ENCODE measurements around the gene DENND1A.
"Not testable (repeated sequence)": the region's sequence is repeated elsewhere in the genome, so short reads cannot be mapped to it uniquely, and the experiment has no call there.

The DENND1A gene

GRCh38 chr9:123947326-123947725 is 17.4 kb upstream of the DENND1A start:
- Histone ChIP-seq H3K27me3 (ENCODE audit: control insufficient read depth in 1 of 2, insufficient read depth in 1 of 2, low read length in 2 of 2) (peaks cover 6 to 7% of the 10 kb centered on the region in 2 experiments), H2AK5ac (ENCODE audit: low read length, severe bottlenecking) (no peak overlapping the region), H3K36me3 (ENCODE audit: control insufficient read depth in 1 of 2, insufficient read depth in 2 of 2, low read depth in 1 of 2, low read length in 2 of 2) (no peaks in the 10 kb centered on the region), H3K23ac (ENCODE audit: low read length in 2 of 2) (no peak overlapping the region), H2BK15ac (ENCODE audit: low read depth, poor library complexity, severe bottlenecking) (no peak overlapping the region), H2BK120ac (ENCODE audit: low read depth, low read length) (no peak overlapping the region), H3K9me3 (ENCODE audit: control insufficient read depth, low read length) (no peaks in the 10 kb centered on the region), H3K4me2 (ENCODE audit: low read length, poor library complexity, severe bottlenecking) (no peak overlapping the region), H3K79me1 (replicated peaks; ENCODE audit: low read length, poor library complexity, severe bottlenecking) (no peaks in the 10 kb centered on the region), H2AFZ (ENCODE audit: low read depth, low read length) (no peak overlapping the region), H3K4me1 (ENCODE audit: control insufficient read depth, insufficient read depth, low read depth, low read length) (no peaks in the 10 kb centered on the region), H4K91ac (ENCODE audit: low read length) (no peak overlapping the region), H2BK5ac (ENCODE audit: low read depth, low read length, poor library complexity, severe bottlenecking) (no peak overlapping the region), H3K4ac (ENCODE audit: low read depth in 1 of 2, low read length in 2 of 2) (no peak overlapping the region), H4K8ac (ENCODE audit: low read length) (no peak overlapping the region), H3K9ac (ENCODE audit: low read length) (no peak overlapping the region), H3K18ac (ENCODE audit: low read depth in 1 of 2, low read length in 2 of 2) (no peak overlapping the region), H3K4me3 (ENCODE audit: insufficient read depth in 1 of 2, low read depth in 1 of 2, low read length in 2 of 2) (no peak overlapping the region), H2BK12ac (ENCODE audit: low read length in 2 of 2) (no peak overlapping the region), H3K14ac (ENCODE audit: low read length in 2 of 2) (no peak overlapping the region), H3K27ac (ENCODE audit: low read length, poor library complexity, severe bottlenecking) (no peak overlapping the region)
- no peak for DNase-seq
- 93% methylated on average over 1 of the region's 2 CpGs for WGBS

- H2BK15ac ChIP-seq (ENCODE audit: low read depth, poor library complexity, severe bottlenecking) = no peak overlapping the region
- H4K91ac ChIP-seq (ENCODE audit: low read length) = no peak overlapping the region
- H2BK5ac ChIP-seq (ENCODE audit: low read depth, low read length, poor library complexity, severe bottlenecking) = no peak overlapping the region
- no peak overlapping the region for H2AFZ ChIP-seq (ENCODE audit: low read depth, low read length)
- H3K4me1 ChIP-seq (ENCODE audit: control insufficient read depth, insufficient read depth, low read depth, low read length) = no peaks in the 10 kb centered on the region
- H4K8ac ChIP-seq (ENCODE audit: low read length) = no peak overlapping the region
- H3K4me2 ChIP-seq (ENCODE audit: low read length, poor library complexity, severe bottlenecking) = no peak overlapping the region
- H3K79me1 ChIP-seq (replicated peaks; ENCODE audit: low read length, poor library complexity, severe bottlenecking) = no peaks in the 10 kb centered on the region
- peaks cover 0 to 13% of the 10 kb centered on the region in 2 experiments for H3K27me3 ChIP-seq (ENCODE audit: control insufficient read depth in 1 of 2, insufficient read depth in 1 of 2, low read length in 2 of 2)
- H3K23ac ChIP-seq (ENCODE audit: low read length in 2 of 2) = no peak overlapping the region
- H2BK12ac ChIP-seq (ENCODE audit: low read length in 2 of 2) = no peak overlapping the region
- H3K14ac ChIP-seq (ENCODE audit: low read length in 2 of 2) = no peak overlapping the region
- DNase-seq = no peak
- H3K4me3 ChIP-seq (ENCODE audit: insufficient read depth in 1 of 2, low read depth in 1 of 2, low read length in 2 of 2) = no peak overlapping the region
- H3K27ac ChIP-seq (ENCODE audit: low read length, poor library complexity, severe bottlenecking) = no peak overlapping the region
- no peaks in the 10 kb centered on the region for H3K9me3 ChIP-seq (ENCODE audit: control insufficient read depth, low read length)
- H3K36me3 ChIP-seq (ENCODE audit: control insufficient read depth in 1 of 2, insufficient read depth in 2 of 2, low read depth in 1 of 2, low read length in 2 of 2) = no peaks in the 10 kb centered on the region
- no peak overlapping the region for H3K9ac ChIP-seq (ENCODE audit: low read length)
- no peak overlapping the region for H2AK5ac ChIP-seq (ENCODE audit: low read length, severe bottlenecking)
- no peak overlapping the region for H3K18ac ChIP-seq (ENCODE audit: low read depth in 1 of 2, low read length in 2 of 2)
- H2BK120ac ChIP-seq (ENCODE audit: low read depth, low read length) = no peak overlapping the region
- 85% methylated on average over 8 of the region's 8 CpGs for WGBS
- H3K4ac ChIP-seq (ENCODE audit: low read depth in 1 of 2, low read length in 2 of 2) = no peak overlapping the region
Observed at GRCh38 chr9:123946101-123946821, 16.3 kb upstream of the DENND1A start.

- H3K27me3 ChIP-seq (ENCODE audit: control insufficient read depth in 1 of 2, insufficient read depth in 1 of 2, low read length in 2 of 2) = peaks cover 0 to 16% of the 10 kb centered on the region in 2 experiments
- no peaks in the 10 kb centered on the region for H3K36me3 ChIP-seq (ENCODE audit: control insufficient read depth in 1 of 2, insufficient read depth in 2 of 2, low read depth in 1 of 2, low read length in 2 of 2)
- H3K9me3 ChIP-seq (ENCODE audit: control insufficient read depth, low read length) = no peaks in the 10 kb centered on the region
- H2AK5ac ChIP-seq (ENCODE audit: low read length, severe bottlenecking) = no peak overlapping the region
- H3K4me2 ChIP-seq (ENCODE audit: low read length, poor library complexity, severe bottlenecking) = no peak overlapping the region
- H3K9ac ChIP-seq (ENCODE audit: low read length) = no peak overlapping the region
- no peak overlapping the region for H3K14ac ChIP-seq (ENCODE audit: low read length in 2 of 2)
- H2BK5ac ChIP-seq (ENCODE audit: low read depth, low read length, poor library complexity, severe bottlenecking) = no peak overlapping the region
- H3K4ac ChIP-seq (ENCODE audit: low read depth in 1 of 2, low read length in 2 of 2) = no peak overlapping the region
- H3K18ac ChIP-seq (ENCODE audit: low read depth in 1 of 2, low read length in 2 of 2) = no peak overlapping the region
- DNase-seq = no peak
- WGBS = 78% methylated on average over 12 of the region's 12 CpGs
- H3K4me3 ChIP-seq (ENCODE audit: insufficient read depth in 1 of 2, low read depth in 1 of 2, low read length in 2 of 2) = no peak overlapping the region
- no peak overlapping the region for H4K8ac ChIP-seq (ENCODE audit: low read length)
- H2AFZ ChIP-seq (ENCODE audit: low read depth, low read length) = no peak overlapping the region
- H3K23ac ChIP-seq (ENCODE audit: low read length in 2 of 2) = no peak overlapping the region
- no peak overlapping the region for H4K91ac ChIP-seq (ENCODE audit: low read length)
- no peaks in the 10 kb centered on the region for H3K79me1 ChIP-seq (replicated peaks; ENCODE audit: low read length, poor library complexity, severe bottlenecking)
- no peak overlapping the region for H3K27ac ChIP-seq (ENCODE audit: low read length, poor library complexity, severe bottlenecking)
- no peaks in the 10 kb centered on the region for H3K4me1 ChIP-seq (ENCODE audit: control insufficient read depth, insufficient read depth, low read depth, low read length)
- no peak overlapping the region for H2BK120ac ChIP-seq (ENCODE audit: low read depth, low read length)
- no peak overlapping the region for H2BK12ac ChIP-seq (ENCODE audit: low read length in 2 of 2)
- H2BK15ac ChIP-seq (ENCODE audit: low read depth, poor library complexity, severe bottlenecking) = no peak overlapping the region
Observed at GRCh38 chr9:123945532-123945931, 15.6 kb upstream of the DENND1A start.

- not testable (repeated sequence) for H2AK5ac ChIP-seq (ENCODE audit: low read length, severe bottlenecking); H2BK5ac ChIP-seq (ENCODE audit: low read depth, low read length, poor library complexity, severe bottlenecking); H3K9ac ChIP-seq (ENCODE audit: low read length); H3K4me3 ChIP-seq (ENCODE audit: insufficient read depth in 1 of 2, low read depth in 1 of 2, low read length in 2 of 2); H4K91ac ChIP-seq (ENCODE audit: low read length); H3K14ac ChIP-seq (ENCODE audit: low read length in 2 of 2); H3K36me3 ChIP-seq (ENCODE audit: control insufficient read depth in 1 of 2, insufficient read depth in 2 of 2, low read depth in 1 of 2, low read length in 2 of 2); H3K18ac ChIP-seq (ENCODE audit: low read depth in 1 of 2, low read length in 2 of 2); DNase-seq; H3K4me1 ChIP-seq (ENCODE audit: control insufficient read depth, insufficient read depth, low read depth, low read length); H2BK120ac ChIP-seq (ENCODE audit: low read depth, low read length); H3K4me2 ChIP-seq (ENCODE audit: low read length, poor library complexity, severe bottlenecking); H3K23ac ChIP-seq (ENCODE audit: low read length in 2 of 2); H2AFZ ChIP-seq (ENCODE audit: low read depth, low read length); H2BK12ac ChIP-seq (ENCODE audit: low read length in 2 of 2); H3K4ac ChIP-seq (ENCODE audit: low read depth in 1 of 2, low read length in 2 of 2); H4K8ac ChIP-seq (ENCODE audit: low read length); H3K27ac ChIP-seq (ENCODE audit: low read length, poor library complexity, severe bottlenecking); H3K9me3 ChIP-seq (ENCODE audit: control insufficient read depth, low read length); H2BK15ac ChIP-seq (ENCODE audit: low read depth, poor library complexity, severe bottlenecking); H3K79me1 ChIP-seq (replicated peaks; ENCODE audit: low read length, poor library complexity, severe bottlenecking)
- peaks cover 0 to 16% of the 10 kb centered on the region in 2 experiments for H3K27me3 ChIP-seq (ENCODE audit: control insufficient read depth in 1 of 2, insufficient read depth in 1 of 2, low read length in 2 of 2)
- WGBS = 94% methylated on average over 6 of the region's 8 CpGs
Observed at GRCh38 chr9:123944464-123944863, 14.5 kb upstream of the DENND1A start.
